SK-N-MC (cell line): Measurements from ENCODE around the gene UQCRFS1.
"Not testable (repeated sequence)": the region's sequence is repeated elsewhere in the genome, so short reads cannot be mapped to it uniquely, and the experiment has no call there.

Experiments
- DNase-seq: peaks from one replicate; pipeline ENCODE4 v3.0.0-alpha.2; 2011; ENCODE audit warnings: low read depth, low spot score
- H3K27ac ChIP-seq: fragments of 200-600 bp; sonication (generic); 2 replicates; pipeline ENCODE4 v1.5.1; 2016; ENCODE audit warnings: mixed run types
- H3K36me3 ChIP-seq: fragments of 200-600 bp; sonication (generic); 2 replicates; pipeline ENCODE4 v1.6.1; 2017; ENCODE audit warnings: antibody characterized with exemption, low read length, mixed read lengths; ENCODE audit not compliant: insufficient read depth
- H3K4me3 ChIP-seq: fragments of 200-600 bp; sonication (generic); 2 replicates; pipeline ENCODE4 v1.5.1; 2016
- H3K9ac ChIP-seq: fragments of 200-600 bp; sonication (generic); 2 replicates; pipeline ENCODE4 v1.8.0; 2017; ENCODE audit warnings: mixed run types, mixed read lengths; ENCODE audit not compliant: insufficient read length
- H3K9me3 ChIP-seq: fragments of 200-600 bp; sonication (generic); 2 replicates; pipeline ENCODE4 v1.6.1; 2017; ENCODE audit warnings: low read depth, mild to moderate bottlenecking, antibody characterized with exemption, low read length, moderate library complexity, mixed read lengths
- EZH2 ChIP-seq: fragments of 200-600 bp; sonication (generic); IDR thresholded peaks from one replicate; pipeline ENCODE4 v1.6.1; 2017; ENCODE audit warnings: antibody characterized with exemption
- FOXP2 ChIP-seq: optimal IDR thresholded peaks from 2 replicates; pipeline ENCODE3; 2011; ENCODE audit warnings: mild to moderate bottlenecking, moderate library complexity; ENCODE audit not compliant: insufficient read depth; ENCODE audit errors: extremely low read length, control extremely low read depth
- POLR2AphosphoS5 ChIP-seq: IDR thresholded peaks from 2 replicates; pipeline ENCODE4 v1.6.1; 2012; ENCODE audit warnings: mild to moderate bottlenecking, low read depth, low read length, borderline replicate concordance

UQCRFS1 gene

GRCh38 chr19:29248332-29248844 is 35.4 kb upstream of the UQCRFS1 start:
- Histone ChIP-seq H3K9ac (no peak overlapping the region), H3K4me3 (no peak overlapping the region), H3K9me3 (no peaks in the 10 kb centered on the region), H3K36me3 (no peaks in the 10 kb centered on the region), H3K27ac (no peak overlapping the region)
- TF ChIP-seq POLR2AphosphoS5, result no peak
- no peak for TF ChIP-seq FOXP2
- no peak for TF ChIP-seq EZH2
- no peak for DNase-seq

GRCh38 chr19:29247872-29248271 is 34.9 kb upstream of the UQCRFS1 start:
- no peaks in the 10 kb centered on the region for H3K9me3 ChIP-seq
- H3K4me3 ChIP-seq, result no peak overlapping the region
- no peak overlapping the region for H3K9ac ChIP-seq
- DNase-seq, result no peak
- no peak overlapping the region for H3K27ac ChIP-seq
- TF ChIP-seq FOXP2 (no peak), EZH2 (no peak), POLR2AphosphoS5 (no peak)
- no peaks in the 10 kb centered on the region for H3K36me3 ChIP-seq

GRCh38 chr19:29247471-29247870 is 34.5 kb upstream of the UQCRFS1 start:
- DNase-seq, result no peak
- no peaks in the 10 kb centered on the region for H3K9me3 ChIP-seq
- H3K36me3 ChIP-seq, result no peaks in the 10 kb centered on the region
- TF ChIP-seq POLR2AphosphoS5 (no peak), FOXP2 (no peak), EZH2 (no peak)
- no peak overlapping the region for H3K4me3 ChIP-seq
- no peak overlapping the region for H3K9ac ChIP-seq
- H3K27ac ChIP-seq, result no peak overlapping the region

- Histone ChIP-seq H3K27ac (no peak overlapping the region), H3K36me3 (no peaks in the 10 kb centered on the region), H3K4me3 (no peak overlapping the region), H3K9me3 (no peaks in the 10 kb centered on the region), H3K9ac (no peak overlapping the region)
- no peak for TF ChIP-seq EZH2
- TF ChIP-seq FOXP2, result no peak
- no peak for TF ChIP-seq POLR2AphosphoS5
- DNase-seq, result no peak
Observed at GRCh38 chr19:29247051-29247450, 34.1 kb upstream of the UQCRFS1 start.

- Histone ChIP-seq H3K36me3 (no peaks in the 10 kb centered on the region), H3K27ac (no peak overlapping the region), H3K4me3 (no peak overlapping the region), H3K9ac (no peak overlapping the region), H3K9me3 (no peaks in the 10 kb centered on the region)
- DNase-seq, result no peak
- TF ChIP-seq POLR2AphosphoS5 (no peak), FOXP2 (no peak), EZH2 (no peak)
Observed at GRCh38 chr19:29245215-29245614, 32.3 kb upstream of the UQCRFS1 start.

GRCh38 chr19:29241324-29241723 is 28.4 kb upstream of the UQCRFS1 start:
- Histone ChIP-seq H3K4me3 (no peak overlapping the region), H3K9ac (no peak overlapping the region), H3K27ac (no peak overlapping the region), H3K36me3 (no peaks in the 10 kb centered on the region), H3K9me3 (no peaks in the 10 kb centered on the region)
- TF ChIP-seq FOXP2 (no peak), EZH2 (no peak), POLR2AphosphoS5 (no peak)
- DNase-seq, result no peak

GRCh38 chr19:29239213-29239776 is 26.3 kb upstream of the UQCRFS1 start:
- no peak for TF ChIP-seq POLR2AphosphoS5
- Histone ChIP-seq H3K9me3 (no peaks in the 10 kb centered on the region), H3K4me3 (no peak overlapping the region), H3K36me3 (no peaks in the 10 kb centered on the region), H3K27ac (no peak overlapping the region), H3K9ac (no peak overlapping the region)
- no peak for DNase-seq

- no peak for TF ChIP-seq POLR2AphosphoS5
- no peak for TF ChIP-seq EZH2
- TF ChIP-seq FOXP2, result no peak
- Histone ChIP-seq H3K9me3 (no peaks in the 10 kb centered on the region), H3K27ac (no peak overlapping the region), H3K4me3 (no peak overlapping the region), H3K9ac (no peak overlapping the region), H3K36me3 (no peaks in the 10 kb centered on the region)
- no peak for DNase-seq
Observed at GRCh38 chr19:29233591-29233990, 20.6 kb upstream of the UQCRFS1 start.

- no peak overlapping the region for H3K9ac ChIP-seq
- no peaks in the 10 kb centered on the region for H3K9me3 ChIP-seq
- no peak overlapping the region for H3K27ac ChIP-seq
- no peaks in the 10 kb centered on the region for H3K36me3 ChIP-seq
- TF ChIP-seq POLR2AphosphoS5 (no peak), FOXP2 (no peak), EZH2 (no peak)
- DNase-seq, result no peak
- H3K4me3 ChIP-seq, result no peak overlapping the region
Observed at GRCh38 chr19:29232315-29232852, 19.4 kb upstream of the UQCRFS1 start.

- not testable (repeated sequence) for H3K9me3 ChIP-seq, DNase-seq, H3K9ac ChIP-seq, H3K4me3 ChIP-seq, H3K36me3 ChIP-seq, H3K27ac ChIP-seq
Observed at GRCh38 chr19:29231306-29231705, 18.4 kb upstream of the UQCRFS1 start.
